ENCODE data around the gene TIGIT.
"Not testable (repeated sequence)": the region's sequence is repeated elsewhere in the genome, so short reads cannot be mapped to it uniquely, and the experiment has no call there.

TIGIT gene

DNA sequence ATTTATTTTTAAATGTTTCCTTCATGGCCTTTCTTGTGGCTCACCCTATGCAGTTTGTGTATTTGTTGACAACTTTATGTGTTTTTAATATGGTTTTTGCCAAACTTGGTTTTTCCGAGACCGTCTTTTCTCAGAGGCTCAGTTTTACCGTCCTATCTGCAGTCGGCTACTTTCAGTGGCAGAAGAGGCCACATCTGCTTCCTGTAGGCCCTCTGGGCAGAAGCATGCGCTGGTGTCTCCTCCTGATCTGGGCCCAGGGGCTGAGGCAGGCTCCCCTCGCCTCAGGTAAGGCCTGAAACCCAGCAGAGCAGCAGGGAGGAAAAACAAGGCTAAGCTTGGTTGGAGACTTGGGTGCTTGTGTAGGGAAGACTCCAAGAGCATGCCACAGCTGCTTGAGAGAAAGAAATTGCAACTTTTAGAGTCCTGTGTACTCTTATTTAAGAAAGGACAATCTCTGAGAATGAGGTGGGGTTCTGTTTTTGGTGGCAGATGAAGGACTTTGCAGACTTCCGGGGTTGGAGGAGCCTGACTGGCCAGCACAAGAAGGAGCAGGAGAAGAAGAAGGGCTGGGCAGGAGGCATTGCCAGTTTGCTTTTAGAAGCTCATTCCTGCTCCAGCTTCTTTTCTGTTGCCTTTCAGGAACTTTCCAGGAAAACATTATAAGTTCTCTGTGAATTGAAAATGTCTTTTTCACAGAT, at the start of gene TIGIT:
TIGIT (plus strand) TSS at position 191 of the 698 bp plus-strand sequence; CDS start at position 225, 34 bp downstream.
- no peak for DNase-seq

DNA sequence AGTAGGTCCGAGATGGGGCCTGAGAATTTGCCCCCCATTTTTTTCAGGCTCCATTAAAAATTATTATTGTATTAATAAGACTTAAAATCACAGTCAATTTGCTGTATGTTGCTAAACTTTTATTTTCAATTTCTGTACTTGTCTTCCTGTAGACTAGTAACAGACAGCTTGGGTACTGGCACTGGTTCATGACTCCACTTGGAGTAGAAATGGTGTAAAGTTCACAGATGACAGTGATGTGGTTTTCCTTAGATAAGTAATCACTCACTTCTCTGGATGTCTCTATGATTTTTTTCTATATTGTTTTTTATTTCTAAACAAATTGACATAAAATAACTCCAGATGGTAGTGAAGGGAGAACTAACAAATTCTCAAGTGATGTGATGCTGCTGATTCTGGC, 40.9 kb upstream of the TIGIT start:
- DNase-seq, result no peak

- no peak for DNase-seq
Measured at GRCh38 chr3:114253505-114253904, 40.3 kb upstream of the TIGIT start.

DNA sequence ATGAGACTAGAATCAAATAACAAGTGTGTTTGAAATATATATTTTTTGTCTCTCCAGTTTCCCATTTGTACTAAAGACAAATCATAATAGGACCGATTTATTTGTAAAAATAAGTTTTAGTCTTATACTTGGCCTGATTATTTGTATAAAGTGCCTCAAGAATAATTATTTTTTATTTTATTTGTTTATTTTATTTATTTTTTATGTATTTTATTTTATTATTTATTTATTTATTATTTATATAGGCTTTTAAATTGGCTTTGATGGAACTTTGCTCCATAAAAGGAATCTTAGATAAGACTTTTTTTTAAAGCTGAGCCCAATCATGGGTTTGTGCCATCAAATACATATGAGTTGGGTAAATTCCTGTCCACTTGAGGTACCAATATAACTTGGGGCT, 34.3 kb upstream of the TIGIT start:
- DNase-seq, result no peak

- no peak for DNase-seq
Measured at GRCh38 chr3:114260152-114260551, 33.7 kb upstream of the TIGIT start.

DNA sequence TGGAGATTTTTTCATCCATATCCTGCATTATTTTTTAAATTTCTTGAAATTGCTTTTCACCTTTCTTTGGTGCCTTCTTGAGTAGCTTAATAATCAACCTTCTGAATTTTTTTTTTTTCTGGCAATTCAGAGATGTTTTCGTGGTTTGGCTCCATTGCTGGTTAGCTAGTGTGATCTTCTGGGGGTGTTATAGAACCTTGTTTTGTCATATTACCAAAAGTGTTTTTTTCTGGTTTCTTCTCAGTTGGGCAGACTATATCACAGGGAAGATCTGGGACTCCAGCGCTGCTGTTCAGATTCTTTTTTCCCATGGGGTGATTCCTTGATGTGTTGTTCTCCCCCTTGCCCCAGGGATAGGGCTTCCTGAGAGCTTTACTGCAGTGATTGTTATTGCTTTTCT, 23.8 kb upstream of the TIGIT start:
- DNase-seq, result no peak

- no peak for DNase-seq
Measured at GRCh38 chr3:114272271-114272670, 21.6 kb upstream of the TIGIT start.

DNA sequence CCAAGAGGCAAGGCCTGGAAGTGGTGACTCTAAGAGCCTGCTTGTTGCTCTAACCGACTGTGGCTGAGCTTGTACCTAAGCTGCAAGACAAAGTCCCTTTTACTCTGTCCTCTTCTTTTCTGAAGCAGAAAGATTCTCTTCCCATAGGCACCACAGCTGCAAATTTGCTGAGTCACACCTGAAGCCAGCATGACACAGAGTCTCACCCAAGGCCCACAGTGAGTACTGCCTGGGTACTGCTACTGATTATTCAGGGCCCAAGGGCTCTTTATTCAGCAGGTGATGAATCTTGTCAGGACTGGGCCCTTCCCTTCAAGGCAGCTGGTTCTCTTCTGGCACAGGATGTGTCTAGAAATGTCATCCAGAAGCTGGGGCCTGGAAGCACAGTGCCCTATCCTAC, 18.9 kb upstream of the TIGIT start:
- no peak for DNase-seq

DNA sequence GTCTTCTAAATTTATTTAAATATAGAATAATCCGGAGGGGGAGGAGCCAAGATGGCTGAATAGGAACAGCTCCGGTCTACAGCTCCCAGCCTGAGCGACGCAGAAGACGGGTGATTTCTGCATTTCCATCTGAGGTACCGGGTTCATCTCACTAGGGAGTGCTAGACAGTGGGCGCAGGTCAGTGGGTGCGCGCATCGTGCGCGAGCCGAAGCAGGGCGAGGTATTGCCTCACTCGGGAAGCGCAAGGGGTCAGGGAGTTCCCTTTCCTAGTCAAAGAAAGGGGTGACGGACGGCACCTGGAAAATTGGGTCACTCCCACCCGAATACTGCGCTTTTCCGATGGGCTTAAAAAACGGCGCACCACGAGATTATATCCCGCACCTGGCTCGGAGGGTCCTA, 17.0 kb upstream of the TIGIT start:
- DNase-seq, result not testable (repeated sequence)

DNA sequence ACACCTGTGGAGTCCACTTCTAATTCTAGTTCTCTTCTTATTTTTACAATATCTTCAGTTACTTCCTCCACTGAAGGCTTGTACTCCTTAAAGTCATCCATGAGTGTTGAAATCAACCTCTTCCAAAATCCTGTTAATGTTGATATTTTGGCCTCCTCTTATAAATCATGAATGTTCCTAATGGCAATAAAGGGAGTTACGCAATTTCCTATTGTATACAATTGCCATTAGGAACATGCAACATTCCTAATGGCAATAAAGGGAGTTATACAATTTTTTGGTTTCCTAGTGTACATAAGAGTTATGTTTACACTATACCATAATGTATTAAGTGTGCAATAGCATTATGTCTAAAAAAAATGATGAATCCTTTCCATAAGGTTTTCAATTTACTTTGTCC, 9.2 kb upstream of the TIGIT start:
- no peak for DNase-seq

- no peak for DNase-seq
Measured at GRCh38 chr3:114285648-114286230, 8.1 kb upstream of the TIGIT start.

GRCh38 chr3:114286266-114286665, 7.6 kb upstream of the TIGIT start:
- DNase-seq, result no peak

DNA sequence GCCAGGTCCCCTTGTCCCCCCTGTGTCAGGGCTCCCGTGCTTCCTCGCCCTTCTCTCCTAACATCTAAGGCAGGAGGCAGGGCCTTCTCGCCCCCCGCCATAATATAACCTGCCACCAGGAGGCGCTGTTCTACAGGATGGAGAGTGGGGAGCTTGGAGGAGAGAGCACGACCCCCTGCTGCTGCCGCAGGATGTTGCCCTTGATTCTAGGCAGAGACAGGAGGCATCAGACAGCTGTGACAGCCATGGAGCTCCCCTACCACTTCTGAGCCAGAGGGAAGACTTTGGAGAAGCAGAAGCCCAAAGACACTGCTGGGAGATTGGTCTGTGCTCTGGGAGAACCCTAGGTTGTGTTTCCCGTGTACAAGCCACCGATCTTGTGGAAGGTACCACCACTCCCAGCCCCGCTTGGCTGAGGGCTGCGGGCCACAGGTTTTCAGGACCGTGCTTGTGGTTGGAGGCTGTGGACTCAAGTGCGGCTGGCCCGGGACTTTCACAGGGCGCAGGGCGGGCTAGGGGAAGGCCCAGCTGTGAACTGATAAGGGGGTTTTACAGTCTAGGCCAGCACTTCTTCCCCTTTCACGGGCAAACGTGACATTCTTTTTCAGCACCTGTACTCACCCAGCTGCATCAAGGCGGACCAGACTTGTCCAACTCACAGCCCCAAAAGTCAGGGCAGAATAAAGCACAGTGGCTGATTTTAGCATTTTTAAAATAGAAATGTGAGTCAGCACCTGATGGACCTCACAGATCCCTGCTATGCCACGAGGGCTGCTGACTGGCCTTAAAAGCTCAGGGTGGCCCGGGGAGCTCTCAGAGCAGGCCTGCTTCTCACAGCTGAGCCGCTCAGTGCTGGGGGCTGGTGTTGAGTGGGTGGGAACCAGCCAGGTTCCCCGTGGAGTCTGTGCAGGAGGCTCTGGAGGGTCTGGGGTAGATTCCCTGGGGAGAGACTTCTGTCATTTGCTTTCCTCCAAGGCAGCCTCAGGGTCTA, 2.6 kb upstream of the TIGIT start:
- DNase-seq, result peak; percentile 16

DNA sequence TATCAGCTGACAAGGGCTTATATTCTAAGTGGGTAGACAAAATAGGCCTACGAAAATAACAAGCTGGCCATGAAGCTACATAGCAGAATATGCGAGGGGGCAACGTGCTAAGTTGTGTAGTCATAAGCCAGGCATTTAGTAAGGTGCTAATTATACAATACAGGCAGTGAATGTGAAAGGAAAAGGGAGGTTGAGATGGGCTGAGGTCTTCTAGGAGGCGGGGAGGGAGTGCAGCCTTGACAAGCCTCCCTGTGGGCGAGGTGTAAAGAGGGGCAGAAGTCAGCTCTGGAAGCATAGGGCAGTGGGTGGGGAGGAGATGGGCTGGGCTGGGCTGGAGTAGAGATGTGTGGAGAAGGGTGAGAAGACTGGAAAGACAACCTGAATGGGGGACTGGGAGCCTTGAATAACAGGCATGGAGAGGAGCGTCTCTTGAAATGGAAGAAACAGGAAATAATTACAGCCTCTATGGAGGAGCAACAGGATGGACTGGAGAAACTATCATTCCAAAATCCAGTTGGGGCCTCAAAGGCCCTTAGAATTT, 1.2 kb downstream of the TIGIT start:
- no peak for DNase-seq

DNA sequence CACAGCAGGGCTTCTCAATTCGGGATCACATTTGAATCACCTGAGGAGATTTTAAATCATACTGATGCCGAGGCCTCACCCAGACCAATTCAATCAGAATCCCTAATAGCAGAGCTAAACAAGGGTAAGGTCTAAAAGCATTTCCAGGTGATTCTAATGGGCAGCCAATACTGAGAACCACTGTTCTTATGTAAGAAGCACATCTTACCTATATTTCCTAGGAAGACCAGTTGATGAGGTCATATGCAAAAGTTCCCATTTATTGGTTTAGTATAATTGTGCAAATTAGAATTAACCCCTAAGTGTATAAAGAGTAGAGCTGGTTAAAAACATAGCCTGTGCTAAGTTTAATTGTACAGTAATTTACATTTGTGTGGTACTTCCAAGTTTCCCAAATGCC, 2.1 kb downstream of the TIGIT start:
- DNase-seq, result no peak

- no peak for DNase-seq
Measured at GRCh38 chr3:114299421-114299820, 5.6 kb downstream of the TIGIT start.

- DNase-seq, result no peak
Measured at GRCh38 chr3:114299941-114300624, 6.3 kb downstream of the TIGIT start.

GRCh38 chr3:114307222-114307830, 13.5 kb downstream of the TIGIT start:
- DNase-seq, result no peak

- DNase-seq, result no peak
Measured at GRCh38 chr3:114307832-114308231, 14.0 kb downstream of the TIGIT start.

DNA sequence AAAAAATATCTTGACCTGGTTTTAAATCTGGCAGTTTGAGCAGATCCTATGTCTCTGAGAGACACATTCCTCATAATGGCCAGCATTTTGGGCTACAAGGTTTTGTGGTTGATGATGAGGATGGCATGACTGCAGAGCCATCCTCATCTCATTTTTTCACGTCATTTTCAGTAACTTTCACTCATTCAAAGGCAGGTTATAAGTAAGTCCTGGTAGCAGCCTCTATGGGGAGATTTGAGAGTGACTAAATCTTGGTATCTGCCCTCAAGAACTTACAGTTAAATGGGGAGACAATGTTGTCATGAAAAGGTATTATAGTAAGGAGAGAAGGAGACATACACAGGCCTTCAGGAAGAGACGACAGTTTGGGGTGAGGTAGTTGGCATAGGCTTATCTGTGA, 14.5 kb downstream of the TIGIT start:
- no peak for DNase-seq

- no peak for DNase-seq
Measured at GRCh38 chr3:114308830-114309229, 15.0 kb downstream of the TIGIT start.

DNA sequence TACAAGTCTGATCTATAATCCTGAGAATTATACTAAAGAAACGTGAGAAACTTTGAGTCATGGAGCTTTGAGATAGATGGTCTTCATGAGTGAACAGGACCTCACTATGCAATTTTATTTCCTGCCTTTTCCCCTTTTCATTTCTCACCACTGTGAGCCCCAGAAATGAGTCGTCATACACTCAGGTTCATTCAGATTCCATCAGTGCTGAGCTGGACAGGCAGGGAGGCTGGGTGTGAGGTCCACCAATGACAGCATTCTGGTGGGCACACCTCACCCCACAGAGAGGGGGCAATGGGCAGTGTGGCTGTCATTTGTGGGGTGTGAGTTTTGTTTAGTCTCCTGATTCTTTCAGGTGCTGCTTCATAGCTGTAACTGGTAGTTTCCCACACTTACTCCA, 16.9 kb downstream of the TIGIT start:
- no peak for DNase-seq

Measured in NCI-H774 (cell line).